GM06990 (cell line): ENCODE data around the gene RMC1.
"Not testable (repeated sequence)": the region's sequence is repeated elsewhere in the genome, so short reads cannot be mapped to it uniquely, and the experiment has no call there.

ENCODE experiments used
- DNase-seq: peaks from one replicate; pipeline ENCODE4 v3.0.0-alpha.2; 2011; ENCODE audit not compliant: insufficient read length; ENCODE audit errors: extremely low read depth
- H3K27me3 ChIP-seq: replicated peaks from 2 replicates; pipeline ENCODE4 v1.6.0; 2011; ENCODE audit warnings: low read length; ENCODE audit not compliant: control insufficient read depth, insufficient read depth
- H3K36me3 ChIP-seq: 2 replicates; pipeline ENCODE4 v1.5.1; 2011; ENCODE audit warnings: low read length; ENCODE audit not compliant: control insufficient read depth, insufficient read depth
- H3K4me3 ChIP-seq: replicated peaks from 2 replicates; pipeline ENCODE4 v1.5.1; 2011; ENCODE audit warnings: low read depth, mild to moderate bottlenecking, control low read depth, low read length
- CTCF ChIP-seq: IDR thresholded peaks from 2 replicates; pipeline ENCODE4 v1.5.1; 2011; ENCODE audit warnings: low read length, control low read depth, mild to moderate bottlenecking, inconsistent platforms; ENCODE audit not compliant: insufficient read depth, poor library complexity, severe bottlenecking

Gene RMC1

GRCh38 chr18:23573626-23574431, 70.5 kb downstream of the RMC1 start:
- TF ChIP-seq CTCF = no peak
- DNase-seq = no peak
- Histone ChIP-seq H3K36me3 (peaks cover 2% of the 10 kb centered on the region), H3K27me3 (no peaks in the 10 kb centered on the region), H3K4me3 (no peak overlapping the region)

GRCh38 chr18:23574611-23575308, 71.4 kb downstream of the RMC1 start:
- Histone ChIP-seq H3K27me3 (no peaks in the 10 kb centered on the region), H3K36me3 (peaks cover 2% of the 10 kb centered on the region), H3K4me3 (no peak overlapping the region)
- no peak for DNase-seq
- TF ChIP-seq CTCF = no peak

- peaks cover 2% of the 10 kb centered on the region for H3K36me3 ChIP-seq
- no peaks in the 10 kb centered on the region for H3K27me3 ChIP-seq
- H3K4me3 ChIP-seq = no peak overlapping the region
- TF ChIP-seq CTCF = no peak
- no peak for DNase-seq
These were observed 72.0 kb downstream of the RMC1 start for GRCh38 chr18:23575309-23575651.

- H3K4me3 ChIP-seq, DNase-seq, H3K27me3 ChIP-seq, H3K36me3 ChIP-seq: not testable (repeated sequence)
These were observed 74.2 kb downstream of the RMC1 start for GRCh38 chr18:23577521-23577920.

GRCh38 chr18:23578067-23578701, 74.9 kb downstream of the RMC1 start:
- no peak overlapping the region for H3K4me3 ChIP-seq
- no peak for TF ChIP-seq CTCF
- H3K27me3 ChIP-seq = no peaks in the 10 kb centered on the region
- H3K36me3 ChIP-seq = peaks cover 3% of the 10 kb centered on the region
- no peak for DNase-seq
